Measurements from ENCODE around the gene CHST8. TPM values are rescaled to one million over a fixed set of nuclear protein-coding genes. Genes with fewer than 3 reads are reported as not detected.

Gene CHST8
- total and polyA plus RNA-seq, 4 donors, result 0.09 to 0.67 (median 0.24) TPM

GRCh38 chr19:33683881-33684537 lies 62.3 kb downstream of the CHST8 start:
- no peaks in the 10 kb centered on the region for H3K4me1 ChIP-seq (ENCODE audit: control insufficient read depth in 5 of 5, insufficient read depth in 5 of 5, low read length in 5 of 5)
- H3K27ac ChIP-seq (ENCODE audit: low read depth in 1 of 2, low read length in 1 of 2), result no peak overlapping the region
- no peak overlapping the region for H3K4me3 ChIP-seq
- TF ChIP-seq CTCF (IDR thresholded peaks at IDR 0.05; ENCODE audit: control extremely low read depth, extremely low read depth), result no peak
- DNase-seq (peak; percentile 52 to 76 (median 70)), ATAC-seq (ENCODE audit: insufficient read depth, low FRiP score) (no peak)
- peaks cover 0 to 17% (median 9%) of the 10 kb centered on the region in 3 donors for H3K27me3 ChIP-seq (ENCODE audit: control insufficient read depth in 3 of 3, insufficient read depth in 3 of 3, low read length in 2 of 3)
- H3K36me3 ChIP-seq (ENCODE audit: control insufficient read depth in 4 of 4, insufficient read depth in 4 of 4, low read length in 4 of 4), result no peaks in the 10 kb centered on the region
- no peak overlapping the region for H3K9ac ChIP-seq (ENCODE audit: insufficient read depth in 1 of 2, low read length in 2 of 2)
- WGBS, 2 donors, result 20 to 21% methylated on average over 22 to 24 of the region's 24 CpGs
- H3K9me3 ChIP-seq (ENCODE audit: control insufficient read depth in 4 of 4, insufficient read depth in 3 of 4, low read length in 3 of 4), result peaks cover 0 to 2% (median 0%) of the 10 kb centered on the region in 4 donors

DNA sequence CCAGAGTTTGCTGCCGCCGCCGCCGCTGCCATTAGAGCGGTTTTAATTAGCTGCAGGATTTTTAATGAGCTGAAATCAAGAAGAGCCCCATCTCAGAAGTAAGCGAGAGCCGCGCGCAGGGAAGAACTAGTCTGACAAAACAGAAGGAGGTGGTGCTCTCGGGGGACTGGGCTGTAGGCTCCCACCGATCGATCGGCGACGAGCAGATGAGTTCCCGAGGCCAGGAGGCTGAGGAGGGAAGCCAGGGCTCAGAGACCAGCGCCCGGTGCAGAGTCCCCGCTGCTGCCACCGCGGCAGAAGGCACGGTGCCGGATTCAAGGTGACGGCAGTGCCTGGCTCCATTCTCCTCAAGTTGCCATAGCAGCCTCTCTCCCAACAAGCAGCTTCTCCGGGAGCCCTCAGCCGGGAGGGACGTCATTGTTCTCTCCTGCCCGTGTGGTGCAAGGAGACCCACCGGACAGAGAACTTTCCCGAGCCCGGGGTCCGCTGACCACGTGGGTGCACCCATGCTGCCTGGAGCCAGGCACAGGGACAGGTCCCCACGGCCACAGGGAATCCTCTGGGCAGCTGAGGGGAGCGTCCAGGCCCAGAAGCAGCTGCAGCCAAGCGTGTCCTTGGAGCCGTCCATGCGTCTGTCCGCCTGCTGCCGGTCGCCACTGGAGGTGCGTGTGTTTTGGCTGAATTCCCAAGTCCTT lies 62.9 kb downstream of the CHST8 start:
- no peak for TF ChIP-seq CTCF (IDR thresholded peaks at IDR 0.05; ENCODE audit: control extremely low read depth, extremely low read depth)
- ATAC-seq (ENCODE audit: insufficient read depth, low FRiP score) (no peak), DNase-seq (no peak)
- Histone ChIP-seq H3K36me3 (ENCODE audit: control insufficient read depth in 4 of 4, insufficient read depth in 4 of 4, low read length in 4 of 4) (no peaks in the 10 kb centered on the region), H3K27ac (ENCODE audit: low read depth in 1 of 2, low read length in 1 of 2) (no peak overlapping the region), H3K9ac (ENCODE audit: insufficient read depth in 1 of 2, low read length in 2 of 2) (no peak overlapping the region), H3K9me3 (ENCODE audit: control insufficient read depth in 4 of 4, insufficient read depth in 3 of 4, low read length in 3 of 4) (peaks cover 0 to 2% (median 0%) of the 10 kb centered on the region in 4 donors), H3K27me3 (ENCODE audit: control insufficient read depth in 3 of 3, insufficient read depth in 3 of 3, low read length in 2 of 3) (peaks cover 0 to 13% (median 9%) of the 10 kb centered on the region in 3 donors), H3K4me3 (no peak overlapping the region), H3K4me1 (ENCODE audit: control insufficient read depth in 5 of 5, insufficient read depth in 5 of 5, low read length in 5 of 5) (no peaks in the 10 kb centered on the region)
- WGBS, 2 donors, result 25 to 31% methylated on average over 42 of the region's 42 CpGs

DNA sequence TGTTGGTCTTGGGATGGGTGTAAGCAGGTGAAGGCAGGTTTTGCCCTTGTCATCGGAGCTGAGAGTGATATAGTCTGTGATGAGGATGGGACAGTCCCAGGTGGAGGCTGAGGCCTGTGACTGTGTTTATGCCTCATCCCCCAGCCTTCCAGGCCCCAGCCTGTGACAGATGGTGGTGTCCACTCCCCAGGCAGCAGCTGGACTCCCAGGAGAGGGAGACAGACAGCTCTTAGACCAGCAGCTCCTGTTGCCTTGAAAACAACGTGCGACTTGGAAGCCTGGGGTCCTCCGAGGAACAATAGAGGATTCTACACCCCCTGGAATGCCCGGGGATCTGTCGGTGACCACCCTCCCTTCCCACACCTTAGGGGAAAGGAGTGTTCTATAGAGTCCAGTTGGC lies 63.8 kb downstream of the CHST8 start:
- no peak for TF ChIP-seq CTCF (IDR thresholded peaks at IDR 0.05; ENCODE audit: control extremely low read depth, extremely low read depth)
- ATAC-seq (ENCODE audit: insufficient read depth, low FRiP score), result no peak
- no peak overlapping the region for H3K27ac ChIP-seq (ENCODE audit: low read depth in 1 of 2, low read length in 1 of 2)
- peaks cover 0 to 13% (median 9%) of the 10 kb centered on the region in 3 donors for H3K27me3 ChIP-seq (ENCODE audit: control insufficient read depth in 3 of 3, insufficient read depth in 3 of 3, low read length in 2 of 3)
- H3K9ac ChIP-seq (ENCODE audit: insufficient read depth in 1 of 2, low read length in 2 of 2), result no peak overlapping the region
- 83 to 87% methylated on average over 6 of the region's 6 CpGs for WGBS, 2 donors
- no peaks in the 10 kb centered on the region for H3K4me1 ChIP-seq (ENCODE audit: control insufficient read depth in 5 of 5, insufficient read depth in 5 of 5, low read length in 5 of 5)
- DNase-seq, result no peak
- H3K36me3 ChIP-seq (ENCODE audit: control insufficient read depth in 4 of 4, insufficient read depth in 4 of 4, low read length in 4 of 4), result no peaks in the 10 kb centered on the region
- peaks cover 0 to 2% (median 0%) of the 10 kb centered on the region in 4 donors for H3K9me3 ChIP-seq (ENCODE audit: control insufficient read depth in 4 of 4, insufficient read depth in 3 of 4, low read length in 3 of 4)
- H3K4me3 ChIP-seq, result no peak overlapping the region

Data from lung (tissue), 12 donors.